Skin of body (tissue), 2 donors: ENCODE results near the gene DDX50. TPM values are rescaled to one million over a fixed set of nuclear protein-coding genes. Genes with fewer than 3 reads are reported as not detected.
A peak's percentile ranks its signal among the peaks of the same experiment; 100 is the strongest.
"Not testable (repeated sequence)": the region's sequence is repeated elsewhere in the genome, so short reads cannot be mapped to it uniquely, and the experiment has no call there.

Experiments
- DNase-seq: peaks from one replicate; lab custom pipeline; 2025; lab: John Stamatoyannopoulos, UW
- total RNA-seq: library from RNA; depleted of rRNA; stranded (reverse); fragments of >200 nt; gene quantifications from one replicate; pipeline ENCODE4 v1.2.3, GENCODE V29; 2014

The DDX50 gene
- total RNA-seq = 41.7 TPM

GRCh38 chr10:68901105-68901927 lies at the start of gene DDX50:
TSS of gene DDX50 (plus strand) at chr10:68901315. CDS start at chr10:68901385, 70 bp downstream.
- peak; percentile 100 for DNase-seq

DNA sequence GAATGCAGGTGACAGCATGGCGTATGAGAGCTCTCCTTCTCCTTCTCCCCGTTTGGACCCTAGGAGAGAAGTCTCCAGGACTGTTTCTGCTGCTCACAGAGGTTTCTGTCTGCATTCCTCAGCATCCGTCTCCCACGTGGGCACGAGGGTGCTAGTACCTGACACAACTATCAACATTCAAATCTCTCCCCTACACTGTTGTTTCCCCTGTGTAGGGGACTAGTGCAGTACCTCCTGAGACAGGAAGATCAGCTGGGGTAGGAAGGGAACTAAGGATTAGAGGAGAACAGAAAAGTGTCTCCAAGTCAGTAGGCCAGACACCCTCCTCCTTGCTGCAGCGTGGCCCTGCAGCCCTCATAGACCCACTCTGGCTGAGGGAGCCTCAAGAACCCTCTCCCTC lies 44.8 kb upstream of the DDX50 start:
- no peak for DNase-seq

- no peak for DNase-seq
Measured at GRCh38 chr10:68857005-68857404, 44.1 kb upstream of the DDX50 start.

DNA sequence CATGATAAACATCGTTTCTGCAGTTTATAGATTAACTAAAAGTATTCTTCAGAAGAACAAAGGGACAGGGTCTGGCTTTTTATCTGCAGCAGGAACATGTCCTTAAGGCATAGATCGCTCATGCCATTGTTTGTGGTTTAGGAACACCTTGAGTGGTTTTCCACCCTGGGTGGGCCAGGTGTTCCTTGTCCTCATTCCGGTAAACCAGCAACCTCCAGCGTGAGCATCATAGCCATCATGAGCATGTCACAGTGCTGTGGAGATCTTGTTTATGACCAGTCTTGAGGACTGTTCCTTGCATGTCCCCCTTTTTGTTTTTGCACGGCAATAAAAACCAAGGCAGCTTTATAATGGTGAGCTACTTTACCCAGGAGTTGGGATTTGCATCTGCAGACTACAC lies 39.9 kb upstream of the DDX50 start:
- DNase-seq = no peak

- DNase-seq = no peak
Measured at GRCh38 chr10:68864611-68865010, 36.5 kb upstream of the DDX50 start.

GRCh38 chr10:68868173-68868572 lies 32.9 kb upstream of the DDX50 start:
- DNase-seq = not testable (repeated sequence)

DNA sequence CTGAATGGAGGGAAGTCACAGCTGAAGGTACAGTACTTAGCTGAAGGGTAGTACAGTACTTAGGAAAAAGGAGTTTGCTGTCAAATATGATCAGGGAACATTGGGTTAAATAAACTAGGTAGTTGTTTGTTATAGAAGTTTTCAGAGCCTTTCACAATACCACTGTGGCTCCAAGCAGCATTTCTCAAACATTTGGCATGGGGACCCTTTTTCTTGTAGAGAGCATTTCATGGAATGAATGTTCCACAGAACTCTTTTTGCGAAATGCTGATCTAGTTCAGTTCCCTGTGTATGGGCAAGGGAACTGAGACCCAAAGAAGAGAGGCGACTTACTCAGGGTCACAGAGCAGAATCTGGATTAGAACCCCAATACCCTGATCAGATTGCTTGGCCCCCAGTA lies 31.5 kb upstream of the DDX50 start:
- DNase-seq = no peak

GRCh38 chr10:68870061-68870460 lies 31.1 kb upstream of the DDX50 start:
- DNase-seq = no peak

DNA sequence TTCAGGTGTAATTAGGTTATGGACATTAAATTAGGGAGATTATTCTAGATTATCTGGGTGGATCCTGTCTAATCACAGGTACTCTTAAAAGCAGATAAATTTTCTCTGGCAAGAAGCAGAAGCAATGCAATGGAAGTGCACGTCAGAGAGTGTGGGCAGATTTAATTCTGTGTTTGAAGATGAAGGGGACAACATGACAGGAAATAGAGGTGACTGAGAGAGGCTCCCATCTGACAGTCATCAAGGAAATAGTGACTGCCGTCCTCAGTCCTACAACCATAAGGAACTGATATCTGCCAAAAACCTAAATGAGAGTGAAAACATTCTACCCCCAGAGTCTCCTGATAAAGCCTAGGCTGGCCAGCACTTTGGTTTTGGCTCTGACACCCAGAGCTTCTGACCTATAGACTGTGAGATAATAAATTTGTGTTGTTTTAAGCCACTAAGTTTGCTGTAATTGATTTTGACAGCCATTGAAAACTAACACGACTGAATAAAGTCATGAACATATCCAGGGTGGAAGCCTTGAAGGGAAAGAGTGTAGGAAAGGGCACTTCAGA lies 30.5 kb upstream of the DDX50 start:
- no peak for DNase-seq

DNA sequence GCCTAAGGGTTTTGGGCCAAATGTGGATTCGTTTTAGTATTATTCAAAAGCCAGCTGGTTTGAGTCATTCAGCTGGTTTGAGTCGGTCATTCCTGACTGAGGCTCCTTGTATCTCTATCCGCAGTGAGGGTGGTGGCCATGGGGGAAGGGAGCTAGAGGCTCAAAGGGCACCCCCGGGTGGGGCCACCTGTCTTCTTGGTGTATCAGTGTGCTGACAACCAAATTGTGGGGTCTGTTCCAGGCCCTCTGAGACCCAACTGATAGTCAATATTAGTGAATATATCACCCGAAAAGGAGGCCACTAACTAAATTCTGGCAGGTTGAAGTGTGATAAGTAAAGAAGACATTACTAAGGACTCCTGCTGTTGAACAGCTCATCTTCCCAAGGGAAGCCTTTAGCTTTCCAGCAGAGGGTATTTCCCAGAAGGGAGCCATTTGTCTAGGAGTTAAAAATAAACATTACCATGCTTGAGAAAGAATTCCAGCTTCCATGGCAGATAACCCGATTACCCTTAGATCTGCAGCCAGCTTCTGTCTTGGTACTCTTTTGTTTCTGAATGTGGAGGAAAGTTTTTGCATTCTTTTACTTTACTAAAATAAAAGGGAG lies 29.9 kb upstream of the DDX50 start:
- DNase-seq = peak; percentile 27

DNA sequence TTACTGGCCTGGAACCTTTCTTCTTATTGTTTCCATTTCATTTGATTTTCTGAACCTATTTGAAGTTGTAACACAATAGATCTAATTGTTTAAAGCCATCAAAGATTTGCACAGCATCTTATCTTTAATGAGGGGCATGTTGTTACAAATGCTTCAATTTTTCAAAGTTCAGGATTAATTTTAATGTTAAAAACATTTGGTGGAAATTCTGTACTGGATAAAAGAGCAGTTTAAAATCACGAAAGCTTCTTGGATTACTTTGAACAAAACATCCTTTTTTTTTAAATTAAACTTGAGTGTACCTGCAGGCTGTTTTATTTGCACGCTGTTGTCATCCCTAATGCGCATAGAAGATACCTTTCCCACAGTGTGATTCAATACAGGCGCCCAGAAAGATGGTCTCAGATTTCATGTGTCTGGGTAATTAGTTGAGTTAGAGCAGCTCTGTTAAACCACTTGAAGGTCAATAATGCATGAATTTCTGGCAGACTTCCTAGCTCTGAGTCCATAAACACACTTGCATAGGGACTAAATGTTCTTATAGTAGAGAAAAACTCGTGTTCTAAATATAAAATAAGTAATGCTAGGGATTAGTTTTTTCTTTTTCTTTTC lies 29.3 kb upstream of the DDX50 start:
- peak; percentile 57 for DNase-seq

GRCh38 chr10:68876246-68877138 lies 24.6 kb upstream of the DDX50 start:
- DNase-seq = no peak

GRCh38 chr10:68877482-68878110 lies 23.5 kb upstream of the DDX50 start:
- no peak for DNase-seq

DNA sequence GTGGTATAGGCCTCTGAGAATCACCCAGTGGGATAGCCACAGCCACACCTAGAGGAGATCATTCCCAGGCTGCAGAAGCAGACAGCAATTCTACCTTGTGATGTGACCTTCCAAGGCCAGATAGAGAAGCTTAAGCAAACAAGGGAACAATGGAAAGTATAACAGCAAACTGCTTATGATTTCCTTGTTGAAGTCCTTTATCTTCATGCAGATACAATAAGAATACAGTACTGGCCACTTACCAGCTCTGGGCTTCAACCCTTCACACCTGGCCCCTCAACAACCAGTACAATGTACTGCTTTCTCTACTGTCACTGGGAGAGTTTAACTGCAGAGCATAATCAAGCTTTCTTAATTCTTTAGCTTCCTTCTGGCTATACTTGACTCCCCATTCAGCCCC lies 22.6 kb upstream of the DDX50 start:
- DNase-seq = no peak

GRCh38 chr10:68879628-68880027 lies 21.5 kb upstream of the DDX50 start:
- DNase-seq = no peak

DNA sequence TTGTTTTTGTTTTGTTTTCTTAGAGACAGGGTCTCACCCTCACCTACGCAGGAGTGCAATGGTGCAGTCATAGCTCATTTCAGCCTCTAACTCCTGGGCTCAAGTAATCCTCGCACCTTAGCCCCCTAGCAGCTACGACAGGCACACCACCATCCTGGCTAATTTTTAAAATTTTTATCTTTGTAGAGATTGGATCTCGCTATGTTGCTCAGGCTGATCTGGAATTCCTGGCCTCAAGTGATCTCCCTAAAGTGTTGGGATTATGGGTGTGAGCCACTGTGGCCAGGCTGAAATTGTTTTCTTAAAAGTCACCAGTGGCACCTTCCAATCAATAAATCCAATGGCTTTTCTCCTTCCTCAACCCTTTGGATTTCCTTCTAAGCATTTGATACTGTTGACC lies 20.9 kb upstream of the DDX50 start:
- no peak for DNase-seq

DNA sequence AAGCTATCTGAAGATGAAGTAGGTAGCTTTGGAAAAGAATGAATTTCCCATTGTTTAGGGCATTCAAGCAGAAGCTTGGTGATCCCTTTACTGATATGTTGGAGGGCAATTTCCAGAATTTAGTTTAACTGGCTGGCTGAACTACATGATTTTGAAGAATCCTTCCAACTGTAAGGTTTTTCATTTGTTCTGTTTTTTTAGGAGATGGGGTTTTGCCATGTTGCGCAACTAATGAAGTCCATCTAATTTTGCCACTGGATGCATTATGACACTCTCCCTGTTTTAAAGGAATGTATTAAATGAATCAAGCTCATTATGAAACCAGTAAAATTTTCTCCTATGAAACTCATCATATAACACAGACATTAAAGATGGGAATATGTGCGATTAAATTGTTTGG lies 6.1 kb upstream of the DDX50 start:
- no peak for DNase-seq

DNA sequence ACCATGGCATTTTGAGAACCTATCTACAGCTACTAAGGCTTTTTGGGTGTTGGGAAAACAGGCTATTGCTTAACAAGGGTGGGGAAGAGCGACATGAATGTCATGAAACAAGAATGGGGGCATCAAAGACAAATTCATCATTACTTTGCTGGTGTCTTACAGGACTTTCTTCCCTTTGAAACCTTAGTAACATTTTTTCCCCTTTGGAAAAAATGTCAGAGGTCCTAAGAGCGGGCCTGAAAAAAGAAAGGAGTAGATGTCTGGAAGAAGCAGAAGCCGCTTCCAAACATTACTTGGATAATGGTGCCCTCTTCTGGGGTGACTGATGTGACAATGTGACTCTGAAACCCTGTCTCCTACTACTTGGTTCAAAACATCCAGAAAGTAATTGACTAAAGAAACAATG lies 3.8 kb upstream of the DDX50 start:
- peak; percentile 58 for DNase-seq

DNA sequence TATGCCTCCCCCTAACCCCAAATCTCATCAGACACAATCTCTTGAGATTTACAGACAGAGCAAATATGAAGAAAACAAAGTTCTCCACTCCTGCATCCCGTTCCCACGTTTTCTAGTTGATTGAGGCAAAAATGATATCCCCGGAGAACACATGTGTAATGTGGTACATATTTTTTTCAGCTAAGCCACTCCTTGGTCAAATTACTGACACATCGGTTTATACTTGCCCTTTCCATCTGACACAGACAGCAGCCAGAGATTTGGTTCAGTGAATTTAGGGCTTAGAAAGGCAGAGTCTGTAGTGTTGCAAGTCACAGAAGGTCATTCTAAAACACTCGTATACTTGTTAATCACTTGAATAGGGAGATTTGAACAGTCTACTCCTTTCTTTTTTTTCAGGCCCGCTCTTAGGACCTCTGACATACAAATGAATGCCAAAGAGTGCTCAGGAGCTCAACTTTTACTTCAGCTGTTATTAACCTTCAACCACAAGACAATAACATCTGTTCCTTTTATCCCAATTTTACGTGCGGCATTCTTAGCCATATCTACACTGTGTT lies 1.8 kb upstream of the DDX50 start:
- DNase-seq = no peak

- DNase-seq = peak; percentile 83
Measured at GRCh38 chr10:68900427-68901104, 549 bp upstream of the DDX50 start.
